Adrenal gland (tissue), 5 donors: ENCODE measurements around the gene SGTB.

Experiments used
- POLR2A ChIP-seq, 2 donors: fragments of 450-650 bp; IDR thresholded peaks; one replicate each; pipeline ENCODE4 v1.6.1; 2017; ENCODE audit warnings: antibody characterized with exemption in 2 of 2, mild to moderate bottlenecking in 2 of 2, moderate library complexity in 1 of 2
- TF ChIP-seq, protein P1 (sequence below), 6 experiments: fragments of 450-650 bp in 4 of 6; fragments of 200-600 bp in 2 of 6; sonication (generic) in 1 of 6; IDR thresholded peaks; 1 replicate in 5 of 6; 2 replicates in 1 of 6; pipeline versions ENCODE4 v1.5.1 to v1.8.0; 2016 to 2021; ENCODE audit warnings: antibody characterized with exemption in 6 of 6, mild to moderate bottlenecking in 2 of 6, moderate library complexity in 1 of 6
- donor health status: DM: no; HTN: no; CAD: no.

DNA sequence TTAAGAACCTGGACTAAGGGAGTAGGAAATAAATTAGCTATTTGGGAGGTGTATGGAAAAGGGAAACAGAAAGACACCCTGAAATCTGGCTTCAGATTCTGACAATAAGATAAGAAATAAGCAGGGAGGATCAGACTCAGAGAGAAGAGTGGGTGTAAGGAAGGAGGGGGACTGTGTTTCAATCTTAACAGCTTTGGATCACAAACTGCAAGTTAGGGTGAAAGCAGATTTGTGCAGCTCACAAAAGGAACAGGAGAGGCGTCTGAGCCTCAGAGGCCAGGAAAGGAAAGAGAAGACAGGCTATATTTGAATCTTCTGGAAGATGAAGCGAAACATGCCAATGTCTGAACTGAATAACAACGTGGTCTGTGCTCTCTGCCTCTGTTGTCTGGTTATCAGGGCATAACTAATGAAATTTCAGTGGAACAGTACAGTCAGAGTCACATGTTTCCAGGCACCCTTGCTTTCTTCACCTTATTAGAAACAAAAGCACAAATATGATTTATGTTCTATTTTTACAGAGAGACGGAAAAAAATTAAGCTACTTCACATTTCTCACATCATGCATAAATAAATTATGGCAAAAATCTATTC is 26.6 kb downstream of the SGTB start:
- TF ChIP-seq, protein P1, sequence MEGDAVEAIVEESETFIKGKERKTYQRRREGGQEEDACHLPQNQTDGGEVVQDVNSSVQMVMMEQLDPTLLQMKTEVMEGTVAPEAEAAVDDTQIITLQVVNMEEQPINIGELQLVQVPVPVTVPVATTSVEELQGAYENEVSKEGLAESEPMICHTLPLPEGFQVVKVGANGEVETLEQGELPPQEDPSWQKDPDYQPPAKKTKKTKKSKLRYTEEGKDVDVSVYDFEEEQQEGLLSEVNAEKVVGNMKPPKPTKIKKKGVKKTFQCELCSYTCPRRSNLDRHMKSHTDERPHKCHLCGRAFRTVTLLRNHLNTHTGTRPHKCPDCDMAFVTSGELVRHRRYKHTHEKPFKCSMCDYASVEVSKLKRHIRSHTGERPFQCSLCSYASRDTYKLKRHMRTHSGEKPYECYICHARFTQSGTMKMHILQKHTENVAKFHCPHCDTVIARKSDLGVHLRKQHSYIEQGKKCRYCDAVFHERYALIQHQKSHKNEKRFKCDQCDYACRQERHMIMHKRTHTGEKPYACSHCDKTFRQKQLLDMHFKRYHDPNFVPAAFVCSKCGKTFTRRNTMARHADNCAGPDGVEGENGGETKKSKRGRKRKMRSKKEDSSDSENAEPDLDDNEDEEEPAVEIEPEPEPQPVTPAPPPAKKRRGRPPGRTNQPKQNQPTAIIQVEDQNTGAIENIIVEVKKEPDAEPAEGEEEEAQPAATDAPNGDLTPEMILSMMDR (IDR thresholded peaks at IDR 0.05) = no peak
- TF ChIP-seq POLR2A (IDR thresholded peaks at IDR 0.05) = no peak
